ENCODE data around the gene OR2H2. TPM values are rescaled to one million over a fixed set of nuclear protein-coding genes. Genes with fewer than 3 reads are reported as not detected.

Gene OR2H2
- polyA plus RNA-seq, 5 donors = 0.07 to 0.20 (median 0.17) TPM; not detected in 1

DNA sequence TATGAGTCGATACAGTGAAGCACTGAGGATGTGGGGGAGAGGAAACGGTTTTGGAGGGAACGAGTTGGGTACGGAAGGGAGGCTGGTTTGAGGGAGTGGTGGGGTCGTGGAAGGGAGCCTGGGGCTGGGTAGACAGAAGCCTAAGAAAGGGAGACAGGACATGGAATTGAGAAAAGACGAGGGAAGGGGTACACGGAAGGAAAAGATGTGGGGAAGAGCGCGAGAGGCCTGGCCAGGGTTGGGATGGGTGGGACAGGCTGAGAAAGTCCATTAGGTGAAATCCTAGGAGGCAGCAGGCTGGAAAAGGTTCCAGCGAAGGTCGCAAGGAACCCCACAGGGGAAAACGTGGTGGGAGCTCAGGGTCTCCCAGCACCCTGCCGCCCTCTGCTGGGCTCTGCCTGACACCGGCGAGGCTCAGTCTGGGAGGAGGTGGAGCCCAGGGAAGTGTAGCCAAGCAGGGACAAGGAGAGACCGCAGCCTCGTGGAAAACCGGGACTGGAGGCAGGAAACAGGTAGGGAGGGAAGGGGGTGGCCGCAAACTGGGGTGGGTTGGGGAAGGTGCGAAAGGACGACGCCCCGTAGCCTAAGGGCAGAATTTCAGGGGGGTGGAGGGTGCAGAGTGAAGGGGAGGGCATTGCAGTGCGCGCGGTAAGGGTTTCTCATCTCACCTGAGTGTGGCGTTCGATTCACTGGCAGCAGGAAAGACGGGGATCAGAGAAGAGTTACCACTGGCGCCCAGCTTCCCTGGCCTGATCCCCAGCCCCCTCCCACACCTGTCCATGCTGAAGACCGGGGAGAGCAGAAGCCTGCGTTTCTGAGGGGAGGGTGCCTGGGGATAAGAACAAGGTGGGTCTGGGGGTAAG lies 43.7 kb downstream of the OR2H2 start:
- DNase-seq = peak; percentile 58 to 70

DNA sequence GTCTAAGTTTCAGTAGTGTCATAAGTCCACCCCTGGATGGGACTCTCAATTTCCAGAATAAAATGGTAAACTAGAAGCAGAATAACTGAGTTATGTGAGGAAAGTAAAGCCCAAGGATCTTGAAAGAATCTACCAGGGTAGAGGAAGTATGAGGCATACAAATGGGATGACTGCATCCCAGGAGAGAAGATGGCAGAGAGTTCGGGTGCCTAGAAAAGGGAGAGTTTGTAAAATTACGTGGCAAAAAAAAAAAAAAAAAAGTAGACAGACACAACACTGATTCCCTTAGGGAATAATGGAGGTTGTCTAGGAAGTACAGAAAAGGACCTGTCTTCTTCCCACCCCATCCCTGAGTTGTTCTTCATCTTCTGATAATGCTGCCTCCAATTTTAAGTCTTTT lies 44.6 kb downstream of the OR2H2 start:
- DNase-seq = no peak

DNA sequence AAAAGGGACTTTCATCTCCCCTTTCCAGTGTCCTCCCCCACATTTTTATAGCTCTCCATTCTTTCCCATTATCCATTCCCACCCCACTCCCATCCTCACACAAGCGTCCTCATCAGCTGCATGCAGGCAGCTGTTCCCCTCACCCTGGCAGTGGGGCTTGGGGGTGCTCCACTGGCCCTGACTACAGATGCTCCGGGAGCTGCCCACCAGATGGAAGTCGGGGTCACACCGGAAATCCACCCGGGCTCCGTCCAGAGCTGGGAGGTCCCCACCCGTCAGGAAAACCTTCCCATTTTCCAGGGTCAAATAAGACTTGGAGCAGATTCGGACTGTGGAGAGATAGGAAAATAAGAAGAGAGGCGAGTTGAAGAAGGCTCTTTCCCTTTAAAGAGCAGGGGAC lies 45.4 kb downstream of the OR2H2 start:
- no peak for DNase-seq

DNA sequence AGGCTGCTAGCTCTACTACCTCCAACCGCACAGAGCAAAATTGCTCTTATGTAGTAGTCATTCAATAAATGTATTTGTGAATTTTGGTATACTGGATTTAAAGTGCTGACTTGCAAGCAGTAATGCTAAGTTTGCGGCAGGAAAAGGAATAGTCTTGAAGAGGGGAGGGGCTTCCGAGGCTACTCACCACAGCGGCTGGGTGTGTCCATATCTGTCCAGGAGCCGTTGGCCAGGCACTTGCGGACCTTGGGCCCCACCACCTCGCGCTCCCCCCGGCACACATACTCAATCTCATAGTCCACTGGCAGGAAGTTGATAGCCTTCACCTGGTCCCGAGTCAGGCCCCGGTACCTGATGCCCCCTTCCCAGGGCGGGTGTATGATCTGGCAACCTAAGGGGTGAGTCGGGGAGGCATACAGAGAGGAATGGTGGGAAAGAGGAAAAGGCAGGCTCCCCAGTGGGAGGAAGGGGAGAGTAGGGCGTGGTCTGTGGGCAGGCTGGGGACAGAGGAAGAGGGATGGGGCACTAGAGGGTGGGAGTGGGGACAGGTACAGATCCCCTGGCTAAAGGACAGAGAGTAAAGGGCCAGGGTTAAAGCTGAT lies 46.4 kb downstream of the OR2H2 start:
- no peak for DNase-seq

DNA sequence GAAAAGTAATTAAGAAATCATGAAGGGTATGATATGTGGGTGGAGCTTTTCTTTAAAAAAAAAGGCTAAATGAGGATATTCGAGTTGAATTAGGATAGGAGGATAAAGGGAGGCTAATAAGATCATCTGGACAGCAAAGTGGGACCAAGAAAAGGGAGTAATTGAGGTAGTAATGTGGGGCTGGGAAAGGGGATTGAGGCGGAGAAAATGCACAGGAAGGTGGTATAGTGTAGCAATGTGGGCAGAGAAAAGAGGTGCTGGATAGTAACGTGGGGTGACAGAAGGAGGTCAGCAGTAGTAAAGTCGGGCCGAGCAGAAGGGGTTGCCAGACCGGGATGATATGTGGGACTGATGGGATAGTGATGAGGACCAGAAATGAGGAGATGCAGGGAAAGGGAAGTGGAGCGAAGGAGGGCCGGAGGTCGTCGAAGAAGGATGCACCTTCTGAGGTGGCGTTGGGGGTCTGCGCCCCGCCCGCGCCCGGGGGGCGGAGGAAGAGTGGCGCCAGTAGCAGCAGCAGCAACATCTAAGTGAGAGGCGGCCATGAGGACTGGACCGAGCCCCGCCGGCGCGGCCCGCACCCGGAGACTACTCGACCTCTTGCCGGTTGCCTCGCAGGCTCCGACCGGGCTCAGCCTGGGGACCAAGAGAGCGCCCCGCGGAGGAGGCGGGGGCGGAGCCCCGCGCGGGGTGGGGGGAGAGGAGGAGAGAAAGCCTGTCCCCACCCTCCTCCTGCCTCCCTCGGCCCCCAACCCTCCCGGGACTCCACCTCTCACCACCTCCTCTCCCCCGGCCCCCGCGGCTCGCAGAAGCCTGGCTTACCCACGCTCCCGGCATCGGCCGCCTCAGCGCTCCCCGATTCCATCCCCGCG lies 47.2 kb downstream of the OR2H2 start:
- peak; percentile 57 to 68 for DNase-seq

DNA sequence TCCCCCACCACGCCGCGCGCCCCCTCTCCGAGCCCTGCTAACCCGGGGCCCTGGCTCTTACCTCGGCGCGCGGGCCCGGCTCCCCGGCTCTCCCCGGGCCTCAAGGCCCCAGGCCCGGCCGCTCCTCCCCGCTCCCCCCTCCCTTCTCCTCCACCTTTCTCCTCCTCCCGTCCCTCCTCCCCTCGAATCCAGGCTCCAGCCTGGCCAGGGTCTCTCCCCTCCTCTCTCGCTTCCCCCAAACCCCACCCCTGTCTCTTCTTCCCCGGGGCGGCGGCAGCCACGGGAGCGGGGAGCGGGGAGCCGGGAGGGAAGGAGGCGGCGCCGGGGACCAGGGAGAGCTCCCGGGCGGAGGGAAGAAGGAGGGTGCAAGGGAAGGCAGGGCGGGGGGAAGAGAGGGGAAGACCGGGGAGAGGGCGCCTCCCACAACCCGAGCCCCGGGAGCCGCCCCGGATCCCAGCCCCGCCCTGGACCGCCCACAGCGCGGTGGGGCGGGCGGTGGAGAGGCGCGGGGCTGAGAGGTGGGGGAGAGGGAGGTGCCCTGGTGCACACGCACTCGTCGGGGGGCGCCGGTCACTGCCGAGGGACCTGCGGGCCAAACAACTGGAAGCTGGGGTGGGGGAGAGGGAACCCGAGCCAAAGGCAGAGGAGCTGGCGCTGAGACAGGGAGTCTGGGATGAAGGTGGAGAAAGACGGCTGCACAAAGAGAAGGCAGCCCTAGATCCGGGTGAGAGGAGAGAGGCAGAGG lies 48.0 kb downstream of the OR2H2 start, which contains the start of gene GABBR1:
GABBR1 (minus strand) TSS at position 395 of the 745 bp plus-strand sequence. CDS start 798 bp downstream, outside the sequence.
- peak; percentile 90 to 91 for DNase-seq

DNA sequence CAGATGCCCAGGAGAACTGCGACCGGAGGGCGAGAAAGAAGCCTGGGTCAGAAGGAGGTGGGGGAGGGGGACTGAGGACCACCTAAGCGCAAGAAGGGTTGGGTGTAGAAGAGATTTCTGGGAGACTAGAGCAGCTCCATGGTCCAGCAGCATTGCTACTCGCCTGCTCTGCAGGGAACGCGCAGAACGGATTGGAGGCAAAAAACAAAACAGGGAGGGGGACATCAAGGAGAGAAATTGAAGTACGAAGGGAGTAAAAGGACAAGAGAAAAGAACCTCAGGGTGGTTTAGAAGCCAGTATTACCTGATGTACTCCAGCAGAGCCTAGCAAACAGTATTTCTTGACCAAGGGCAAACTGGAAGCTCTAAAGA lies 48.6 kb downstream of the OR2H2 start:
- DNase-seq = peak in 1 of 2 donors; percentile 31

DNA sequence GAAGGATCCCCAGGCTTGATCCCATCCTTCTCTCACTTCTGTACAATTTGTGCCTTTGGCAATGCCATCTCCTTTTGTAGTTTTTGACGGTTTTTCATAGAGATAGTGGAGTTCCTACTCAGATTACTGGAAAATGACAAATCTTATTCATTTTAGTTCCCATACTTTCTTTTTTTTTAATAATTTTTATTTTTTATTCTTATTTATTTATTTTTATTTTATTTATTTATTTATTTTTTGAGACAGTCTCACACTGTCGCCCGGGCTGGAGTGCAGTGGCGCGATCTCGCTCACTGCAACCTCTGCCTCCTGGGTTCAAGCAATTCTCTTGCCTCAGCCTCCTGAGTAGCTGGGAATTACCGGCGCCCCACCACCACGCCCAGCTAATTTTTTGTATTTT lies 52.3 kb downstream of the OR2H2 start:
- no peak for DNase-seq

Other genes starting within 250 kb of the OR2H2 start
- gene OR5V1, start 216.3 kb upstream of the OR2H2 start, polyA plus RNA-seq (ENCODE audit: insufficient read depth in 1 of 5, insufficient read length in 5 of 5, low replicate concordance in 1 of 5) = not detected
- not detected for gene OR12D3, start 209.8 kb upstream of the OR2H2 start, polyA plus RNA-seq (ENCODE audit: insufficient read depth in 1 of 5, insufficient read length in 5 of 5, low replicate concordance in 1 of 5)
- not detected for gene OR12D2, start 189.5 kb upstream of the OR2H2 start, polyA plus RNA-seq (ENCODE audit: insufficient read depth in 1 of 5, insufficient read length in 5 of 5, low replicate concordance in 1 of 5)
- not detected for gene OR12D1, start 170.2 kb upstream of the OR2H2 start, polyA plus RNA-seq (ENCODE audit: insufficient read depth in 1 of 5, insufficient read length in 5 of 5, low replicate concordance in 1 of 5)
- gene OR10C1, start 145.8 kb upstream of the OR2H2 start, polyA plus RNA-seq (ENCODE audit: insufficient read depth in 1 of 5, insufficient read length in 5 of 5, low replicate concordance in 1 of 5) = not detected
- not detected for gene OR11A1, start 128.1 kb upstream of the OR2H2 start, polyA plus RNA-seq (ENCODE audit: insufficient read depth in 1 of 5, insufficient read length in 5 of 5, low replicate concordance in 1 of 5)
- not detected for gene OR2H1, start 128.0 kb upstream of the OR2H2 start, polyA plus RNA-seq (ENCODE audit: insufficient read depth in 1 of 5, insufficient read length in 5 of 5, low replicate concordance in 1 of 5)
- gene MAS1L, start 97.2 kb upstream of the OR2H2 start, polyA plus RNA-seq (ENCODE audit: insufficient read depth in 1 of 5, insufficient read length in 5 of 5, low replicate concordance in 1 of 5) = not detected
- gene UBD, start 25.4 kb upstream of the OR2H2 start, polyA plus RNA-seq (ENCODE audit: insufficient read depth in 1 of 5, insufficient read length in 5 of 5, low replicate concordance in 1 of 5) = 1 to 10 TPM in 3 of 5 donors, under 1 TPM in 2; 0.68 to 2.8 (median 1.6) TPM
- 100 to 1,000 TPM in 1 of 5 donors, 10 to 100 TPM in 4; 85.5 to 122 (median 88.1) TPM for gene GABBR1, start 48.1 kb downstream of the OR2H2 start, polyA plus RNA-seq (ENCODE audit: insufficient read depth in 1 of 5, insufficient read length in 5 of 5, low replicate concordance in 1 of 5)
- under 1 TPM in 1 of 5 donors, not detected in 4; 0.13 TPM for gene MOG, start 72.0 kb downstream of the OR2H2 start, polyA plus RNA-seq (ENCODE audit: insufficient read depth in 1 of 5, insufficient read length in 5 of 5, low replicate concordance in 1 of 5)
- gene ZFP57, start 96.0 kb downstream of the OR2H2 start, polyA plus RNA-seq (ENCODE audit: insufficient read depth in 1 of 5, insufficient read length in 5 of 5, low replicate concordance in 1 of 5) = under 1 TPM in 1 of 5 donors, not detected in 4; 0.61 TPM
- 10 to 100 TPM; 15.5 to 20.2 (median 18.3) TPM for gene HLA-F, start 138.3 kb downstream of the OR2H2 start, polyA plus RNA-seq (ENCODE audit: insufficient read depth in 1 of 5, insufficient read length in 5 of 5, low replicate concordance in 1 of 5)
- gene HLA-G, start 242.7 kb downstream of the OR2H2 start, polyA plus RNA-seq (ENCODE audit: insufficient read depth in 1 of 5, insufficient read length in 5 of 5, low replicate concordance in 1 of 5) = 10 to 100 TPM in 3 of 5 donors, 1 to 10 TPM in 2; 4.6 to 17.0 (median 10.5) TPM

Measured in right lung (tissue), 5 donors.